WERI-Rb-1 (cell line): ENCODE measurements around the gene PKNOX1.
"Not testable (repeated sequence)": the region's sequence is repeated elsewhere in the genome, so short reads cannot be mapped to it uniquely, and the experiment has no call there.

Source experiments
- DNase-seq: peaks from one replicate; pipeline ENCODE4 v3.0.0-alpha.2; 2020
- H3K27ac ChIP-seq: fragments of 250-450 bp; sonication (Bioruptor Pico); 2 replicates; pipeline ENCODE4 v1.5.1; 2020; ENCODE audit warnings: mild to moderate bottlenecking, moderate library complexity
- H3K27me3 ChIP-seq: fragments of 250-450 bp; sonication (Bioruptor Pico); 2 replicates; pipeline ENCODE4 v1.5.1; 2021; ENCODE audit warnings: mild to moderate bottlenecking, low read depth, moderate library complexity; ENCODE audit not compliant: insufficient read depth, severe bottlenecking
- H3K36me3 ChIP-seq: fragments of 250-450 bp; sonication (Bioruptor Pico); 2 replicates; pipeline ENCODE4 v1.5.1; 2020; ENCODE audit warnings: mild to moderate bottlenecking, moderate library complexity
- H3K4me3 ChIP-seq: 2 replicates; pipeline ENCODE4 v1.5.1; 2011; ENCODE audit warnings: low read depth, mild to moderate bottlenecking, control low read depth, low read length
- H3K9me3 ChIP-seq: fragments of 250-450 bp; sonication (Bioruptor Pico); 2 replicates; pipeline ENCODE4 v1.5.1; 2021; ENCODE audit warnings: mild to moderate bottlenecking, moderate library complexity; ENCODE audit not compliant: severe bottlenecking
- TF ChIP-seq, protein P1 (sequence below): IDR thresholded peaks from 2 replicates; pipeline ENCODE4 v1.5.1; 2011; ENCODE audit warnings: low read depth, mild to moderate bottlenecking, control low read depth, inconsistent platforms, low read length

Gene PKNOX1

DNA sequence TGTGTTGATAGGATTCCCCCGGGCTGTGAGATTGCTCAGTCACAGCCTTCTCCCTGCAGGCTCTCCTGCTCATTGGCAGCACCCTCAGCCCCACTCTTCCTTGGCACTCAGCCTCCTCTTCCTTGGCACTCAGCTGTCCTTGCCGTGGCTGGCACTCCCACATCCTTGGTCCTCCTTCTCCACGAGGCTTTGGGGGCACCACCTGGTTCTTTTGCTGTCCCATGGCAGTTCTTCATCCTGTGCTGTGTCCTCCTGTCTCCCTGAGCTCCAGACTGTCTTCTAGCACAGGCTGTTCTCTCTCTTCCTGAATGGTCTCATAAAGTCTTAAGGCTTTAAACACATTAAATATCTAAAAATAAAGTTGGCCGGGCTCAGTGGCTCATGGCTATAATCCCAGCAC is 27.0 kb downstream of the PKNOX1 start:
- no peak for DNase-seq
- peaks cover 11% of the 10 kb centered on the region for H3K36me3 ChIP-seq
- H3K9me3 ChIP-seq = peaks cover 17% of the 10 kb centered on the region
- H3K27me3 ChIP-seq = no peaks in the 10 kb centered on the region
- no peak overlapping the region for H3K27ac ChIP-seq
- H3K4me3 ChIP-seq = no peak overlapping the region
- TF ChIP-seq, protein P1, sequence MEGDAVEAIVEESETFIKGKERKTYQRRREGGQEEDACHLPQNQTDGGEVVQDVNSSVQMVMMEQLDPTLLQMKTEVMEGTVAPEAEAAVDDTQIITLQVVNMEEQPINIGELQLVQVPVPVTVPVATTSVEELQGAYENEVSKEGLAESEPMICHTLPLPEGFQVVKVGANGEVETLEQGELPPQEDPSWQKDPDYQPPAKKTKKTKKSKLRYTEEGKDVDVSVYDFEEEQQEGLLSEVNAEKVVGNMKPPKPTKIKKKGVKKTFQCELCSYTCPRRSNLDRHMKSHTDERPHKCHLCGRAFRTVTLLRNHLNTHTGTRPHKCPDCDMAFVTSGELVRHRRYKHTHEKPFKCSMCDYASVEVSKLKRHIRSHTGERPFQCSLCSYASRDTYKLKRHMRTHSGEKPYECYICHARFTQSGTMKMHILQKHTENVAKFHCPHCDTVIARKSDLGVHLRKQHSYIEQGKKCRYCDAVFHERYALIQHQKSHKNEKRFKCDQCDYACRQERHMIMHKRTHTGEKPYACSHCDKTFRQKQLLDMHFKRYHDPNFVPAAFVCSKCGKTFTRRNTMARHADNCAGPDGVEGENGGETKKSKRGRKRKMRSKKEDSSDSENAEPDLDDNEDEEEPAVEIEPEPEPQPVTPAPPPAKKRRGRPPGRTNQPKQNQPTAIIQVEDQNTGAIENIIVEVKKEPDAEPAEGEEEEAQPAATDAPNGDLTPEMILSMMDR = no peak

DNA sequence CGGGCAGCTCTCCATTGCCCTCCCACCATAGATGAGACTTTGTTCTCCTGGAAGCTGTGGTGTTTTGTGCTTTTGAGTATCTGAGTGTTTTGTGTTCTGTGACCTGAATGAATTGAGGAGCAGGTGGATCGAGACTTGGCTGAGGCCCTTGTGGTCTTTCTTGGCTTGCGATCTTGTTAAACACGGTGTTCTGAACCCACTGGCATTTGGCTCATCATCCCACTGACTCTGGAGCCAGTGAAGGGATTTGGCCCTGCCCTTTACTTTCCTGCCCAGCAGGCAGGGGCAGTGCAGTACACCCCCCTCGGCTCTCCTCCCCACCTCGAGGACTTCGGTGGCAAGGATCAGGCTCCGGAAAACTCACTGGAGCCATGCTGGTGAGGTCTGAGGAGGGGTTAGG is 30.6 kb downstream of the PKNOX1 start:
- Histone ChIP-seq H3K4me3 (no peak overlapping the region), H3K27me3 (no peaks in the 10 kb centered on the region), H3K36me3 (peaks cover 37% of the 10 kb centered on the region), H3K9me3 (peaks cover 4% of the 10 kb centered on the region), H3K27ac (no peak overlapping the region)
- DNase-seq = no peak
- TF ChIP-seq, protein P1 = no peak

DNA sequence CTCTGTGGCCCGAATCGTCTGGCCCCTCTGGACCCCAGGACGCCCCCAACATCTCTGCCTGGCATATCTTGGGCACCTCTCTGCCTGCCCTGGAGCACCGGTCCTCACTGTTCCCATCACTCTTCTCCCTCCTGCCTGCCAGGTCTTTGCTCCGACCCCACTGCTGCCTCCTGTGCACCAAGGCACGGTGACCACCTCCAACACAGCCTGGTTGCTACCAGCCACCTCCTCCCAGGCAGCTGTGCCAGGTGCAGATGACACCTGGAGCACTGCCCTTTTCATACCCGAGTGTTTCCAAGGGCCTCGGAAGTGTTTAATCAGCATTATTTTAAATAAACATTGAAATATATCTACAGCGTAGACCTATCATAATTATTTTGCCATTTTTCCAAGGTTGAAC is 31.3 kb downstream of the PKNOX1 start:
- Histone ChIP-seq H3K27me3 (no peaks in the 10 kb centered on the region), H3K27ac (no peak overlapping the region), H3K36me3 (peaks cover 44% of the 10 kb centered on the region), H3K4me3 (no peak overlapping the region), H3K9me3 (no peaks in the 10 kb centered on the region)
- TF ChIP-seq, protein P1 = no peak
- DNase-seq = no peak

DNA sequence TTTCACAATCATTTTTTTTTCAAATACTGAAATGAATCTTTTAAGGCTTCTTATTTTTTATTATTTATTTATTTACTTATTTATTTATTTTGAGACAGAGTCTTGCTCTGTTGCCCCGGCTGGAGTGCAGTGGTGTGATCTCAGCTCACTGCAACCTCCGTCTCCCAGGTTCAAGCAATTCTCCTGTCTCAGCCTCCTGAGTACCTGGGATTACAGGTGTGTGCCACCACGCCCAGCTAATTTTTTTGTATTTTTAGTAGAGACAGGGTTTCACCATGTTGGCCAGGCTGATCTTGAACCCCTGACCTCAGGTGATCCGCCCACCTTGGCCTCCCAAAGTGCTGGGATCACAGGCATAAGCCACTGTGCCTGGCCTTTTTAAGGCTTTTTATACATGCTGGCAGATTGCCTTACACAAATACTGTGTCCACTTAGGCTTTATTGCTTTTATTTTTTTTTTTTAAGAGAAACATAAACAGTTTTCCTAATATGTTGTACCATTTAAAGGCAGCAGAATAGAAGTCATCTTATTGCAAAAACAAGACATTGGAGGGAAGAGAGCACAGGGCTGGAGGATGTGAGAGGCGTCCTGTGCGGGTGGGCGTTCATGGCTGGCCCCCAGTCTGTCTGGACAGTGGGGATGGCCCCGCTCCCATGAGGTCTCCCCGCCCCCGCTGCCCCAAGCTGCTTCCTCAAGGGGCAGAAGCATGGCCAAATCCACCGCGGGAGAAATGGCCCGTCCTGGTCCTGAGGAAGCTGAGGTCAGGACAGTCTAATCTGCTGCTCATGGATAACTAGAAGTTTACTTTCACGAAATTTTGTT is 31.9 kb downstream of the PKNOX1 start:
- not testable (repeated sequence) for H3K27me3 ChIP-seq, DNase-seq, H3K27ac ChIP-seq, H3K4me3 ChIP-seq, H3K9me3 ChIP-seq
- peaks cover 46% of the 10 kb centered on the region for H3K36me3 ChIP-seq

DNA sequence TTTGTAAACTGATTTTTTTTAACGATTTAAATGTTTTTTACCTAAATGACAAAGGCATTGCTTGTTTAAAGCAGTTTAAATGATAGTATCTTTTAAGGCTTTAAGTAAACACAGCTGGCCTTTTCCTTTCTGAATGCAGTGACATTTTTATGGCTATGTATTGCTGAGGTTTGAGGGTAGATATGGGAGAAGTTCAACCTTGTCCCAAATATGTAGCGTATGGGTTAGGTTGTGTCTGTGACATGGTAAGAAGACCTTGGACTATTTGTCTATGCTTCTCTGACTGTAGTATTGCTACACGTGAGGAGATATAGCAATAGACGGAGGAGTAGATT is 32.5 kb downstream of the PKNOX1 start:
- TF ChIP-seq, protein P1 = no peak
- no peak overlapping the region for H3K4me3 ChIP-seq
- peaks cover 51% of the 10 kb centered on the region for H3K36me3 ChIP-seq
- DNase-seq = no peak
- H3K27ac ChIP-seq = no peak overlapping the region
- no peaks in the 10 kb centered on the region for H3K27me3 ChIP-seq
- H3K9me3 ChIP-seq = no peaks in the 10 kb centered on the region

DNA sequence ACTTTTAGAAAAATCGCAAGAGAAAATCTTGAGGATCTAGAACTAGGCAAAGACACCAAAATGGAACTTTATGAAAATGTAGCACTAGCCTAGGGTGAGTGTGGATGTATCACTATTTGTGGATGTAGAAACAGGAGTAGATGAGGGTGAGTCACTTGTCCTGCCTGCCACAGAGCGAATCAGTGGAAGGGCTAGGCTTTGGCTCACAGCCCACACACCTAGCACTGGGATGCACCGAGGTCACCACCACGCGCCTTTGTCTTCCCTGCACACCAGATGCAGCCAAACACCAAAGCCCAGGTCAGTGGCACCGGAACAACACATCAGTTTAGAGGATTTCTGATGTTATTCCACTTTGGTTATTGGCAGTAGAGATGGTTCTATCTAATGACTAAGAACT is 38.2 kb downstream of the PKNOX1 start:
- Histone ChIP-seq H3K36me3 (peaks cover 71% of the 10 kb centered on the region), H3K4me3 (no peak overlapping the region), H3K27me3 (no peaks in the 10 kb centered on the region), H3K9me3 (no peaks in the 10 kb centered on the region), H3K27ac (no peak overlapping the region)
- no peak for DNase-seq
- TF ChIP-seq, protein P1 = no peak
